Measurements from ENCODE around the gene B3GNT2.
A peak's percentile ranks its signal among the peaks of the same experiment; 100 is the strongest.
"Not testable (repeated sequence)": the region's sequence is repeated elsewhere in the genome, so short reads cannot be mapped to it uniquely, and the experiment has no call there.

The B3GNT2 gene, protein sequence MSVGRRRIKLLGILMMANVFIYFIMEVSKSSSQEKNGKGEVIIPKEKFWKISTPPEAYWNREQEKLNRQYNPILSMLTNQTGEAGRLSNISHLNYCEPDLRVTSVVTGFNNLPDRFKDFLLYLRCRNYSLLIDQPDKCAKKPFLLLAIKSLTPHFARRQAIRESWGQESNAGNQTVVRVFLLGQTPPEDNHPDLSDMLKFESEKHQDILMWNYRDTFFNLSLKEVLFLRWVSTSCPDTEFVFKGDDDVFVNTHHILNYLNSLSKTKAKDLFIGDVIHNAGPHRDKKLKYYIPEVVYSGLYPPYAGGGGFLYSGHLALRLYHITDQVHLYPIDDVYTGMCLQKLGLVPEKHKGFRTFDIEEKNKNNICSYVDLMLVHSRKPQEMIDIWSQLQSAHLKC
- total RNA-seq, result 144 reads per million, percentile 88 among the genes with 10 or more reads in this experiment

DNA sequence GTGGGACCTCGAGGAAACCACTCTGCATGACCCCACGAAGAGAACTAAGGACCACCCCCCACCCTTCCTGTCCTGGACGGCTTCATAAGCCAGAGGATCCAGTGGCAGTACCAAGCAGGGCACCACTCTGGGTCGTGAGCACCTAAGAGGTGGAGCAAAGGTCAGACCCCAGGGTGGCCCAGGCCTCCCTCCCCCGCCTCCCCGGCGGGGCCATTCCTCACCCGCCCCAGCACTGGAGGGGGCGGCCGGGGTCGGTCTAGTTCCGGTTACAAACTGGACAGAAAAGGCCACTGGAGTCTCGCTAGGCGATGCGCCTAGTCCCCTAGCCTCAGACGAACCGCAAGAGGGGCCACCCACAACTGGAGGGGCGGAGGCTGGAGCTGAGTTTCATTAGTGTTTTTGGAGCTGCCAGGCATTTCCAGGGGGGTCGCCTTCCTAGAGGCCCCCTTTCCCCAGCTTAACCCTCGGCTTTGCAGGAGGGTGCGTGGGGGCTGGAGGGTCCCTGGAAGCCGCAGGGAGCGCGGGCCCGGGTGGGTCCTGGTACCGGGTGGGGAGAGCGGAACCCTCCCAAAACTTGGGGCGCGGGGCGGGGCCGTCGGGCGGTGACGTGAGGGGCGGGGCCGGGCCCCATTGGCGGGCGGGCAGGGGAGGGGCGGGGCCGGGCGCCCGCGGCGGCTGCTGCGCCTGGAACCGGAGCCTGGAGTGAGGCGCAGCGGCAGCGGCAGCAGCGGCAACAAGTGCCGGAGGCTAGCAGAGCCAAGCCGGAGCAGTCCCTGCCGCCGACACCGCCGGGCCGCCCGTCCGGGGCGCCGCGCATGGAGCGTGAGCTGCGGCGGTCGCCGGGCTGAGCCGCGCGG, at the start of gene B3GNT2:
Gene B3GNT2 (plus strand): TSS at position 695 of the 857 bp plus-strand sequence. CDS start 26,106 bp downstream, outside the sequence.
- DNase-seq, result peak; percentile 78

DNA sequence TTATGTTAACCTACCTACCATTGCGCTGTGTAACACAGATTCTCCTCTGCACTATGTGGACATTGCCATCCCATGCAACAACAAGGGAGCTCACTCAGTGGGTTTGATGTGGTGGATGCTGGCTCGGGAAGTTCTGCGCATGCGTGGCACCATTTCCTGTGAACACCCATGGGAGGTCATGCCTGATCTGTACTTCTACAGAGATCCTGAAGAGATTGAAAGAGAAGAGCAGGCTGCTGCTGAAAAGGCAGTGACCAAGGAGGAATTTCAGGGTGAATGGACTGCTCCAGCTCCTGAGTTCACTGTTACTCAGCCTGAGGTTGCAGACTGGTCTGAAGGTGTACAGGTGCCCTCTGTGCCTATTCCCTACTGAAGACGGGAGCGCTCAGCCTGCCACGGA, 49.1 kb upstream of the B3GNT2 start:
- DNase-seq, result not testable (repeated sequence)

DNA sequence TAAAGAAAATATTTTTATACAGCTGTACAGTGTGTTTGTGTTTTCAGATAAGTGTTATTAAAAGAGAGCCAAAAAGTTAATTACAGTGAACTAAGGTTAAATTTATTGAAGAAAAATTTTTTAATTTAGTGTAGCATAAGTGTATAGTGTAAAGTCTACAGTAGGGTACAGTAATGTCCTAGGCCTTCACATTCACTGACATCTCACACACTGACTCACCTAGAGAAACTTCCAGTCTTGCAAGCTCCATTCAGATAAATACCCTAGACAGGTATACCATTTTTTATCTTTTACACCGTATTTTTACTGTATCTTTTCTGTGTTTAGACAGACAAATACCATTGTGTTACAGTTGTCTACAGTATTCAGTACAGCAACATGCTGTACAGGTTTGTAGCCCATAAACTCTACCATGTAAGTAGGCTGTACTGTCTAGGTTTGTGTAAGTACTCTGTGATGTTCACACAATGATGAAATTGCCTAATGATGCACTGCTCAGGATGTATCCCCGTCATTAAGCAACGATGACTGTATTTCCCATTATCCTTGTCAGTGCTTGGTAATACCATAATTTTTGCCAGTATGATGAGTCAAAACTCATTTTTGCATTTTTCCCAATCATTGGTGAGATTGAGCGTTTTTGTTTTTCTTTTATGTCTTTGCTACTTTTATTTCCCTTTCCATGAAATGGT, 48.2 kb upstream of the B3GNT2 start:
- no peak for DNase-seq

DNA sequence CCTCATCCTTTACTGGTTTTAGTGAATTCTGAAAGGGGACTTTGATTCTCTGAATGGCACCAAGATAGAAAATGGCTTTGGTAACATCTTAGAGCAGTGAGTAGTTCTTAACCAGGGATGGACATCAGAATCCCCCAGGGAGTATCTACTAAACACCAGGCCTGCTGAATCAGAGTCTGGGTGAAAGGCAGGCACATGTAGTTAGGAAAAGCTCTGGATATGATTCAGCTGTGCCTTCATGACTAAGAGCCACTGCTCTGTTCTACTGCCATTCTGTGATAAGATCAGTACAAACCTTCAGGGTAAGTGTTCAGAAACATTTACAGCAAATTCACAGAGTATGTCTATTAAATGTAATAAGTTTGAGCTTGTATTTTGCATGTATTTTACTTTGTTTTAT, 46.2 kb upstream of the B3GNT2 start:
- no peak for DNase-seq

DNA sequence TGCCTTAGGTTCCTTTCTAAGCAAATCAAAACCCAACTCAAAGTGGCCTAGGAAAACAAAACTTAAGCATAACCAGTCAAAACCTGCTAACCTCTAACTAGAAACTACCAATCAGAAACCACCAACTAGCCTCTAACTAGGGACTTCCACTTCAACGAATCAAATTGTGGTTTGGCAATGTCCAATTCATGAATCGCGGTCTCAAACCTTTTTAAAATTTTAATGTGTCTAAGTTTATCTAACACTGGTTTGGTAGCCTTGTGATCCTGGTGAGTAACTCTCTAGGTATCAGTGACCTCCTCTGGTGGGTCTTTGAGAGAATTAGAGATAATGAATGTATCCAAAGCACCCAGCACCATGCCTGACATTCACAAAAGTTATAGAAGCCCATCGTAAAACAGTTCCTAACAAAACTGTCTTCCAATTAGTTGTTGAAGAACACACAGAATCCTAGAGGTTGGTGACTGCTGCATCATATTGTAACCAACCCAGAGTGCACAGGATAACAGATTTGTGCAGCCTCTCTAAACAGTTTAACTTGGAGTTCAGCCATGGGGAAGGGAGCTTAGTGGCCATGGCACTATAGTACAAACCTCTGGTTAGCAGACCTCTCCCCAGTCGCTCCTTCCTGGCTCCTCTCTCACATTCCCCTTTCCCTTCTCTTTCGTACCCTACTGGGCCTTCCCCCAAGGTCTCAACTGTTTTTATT, 45.2 kb upstream of the B3GNT2 start:
- DNase-seq, result no peak

DNA sequence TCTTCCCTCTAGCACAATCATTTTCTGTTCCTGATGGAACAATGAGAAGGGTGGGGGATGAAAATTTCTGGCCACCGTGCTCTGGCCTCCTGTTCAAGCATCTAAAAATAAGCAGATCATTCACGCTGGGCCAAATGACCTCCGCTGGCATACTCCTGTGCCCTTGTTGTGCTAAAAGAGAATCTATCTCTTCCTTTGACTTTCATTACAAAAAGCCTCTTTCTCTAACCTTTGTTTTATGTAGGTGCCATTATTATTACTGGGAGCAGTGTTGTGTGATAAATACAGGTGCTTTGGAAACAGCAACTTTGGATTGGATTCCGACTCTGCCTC, 44.6 kb upstream of the B3GNT2 start:
- DNase-seq, result no peak

DNA sequence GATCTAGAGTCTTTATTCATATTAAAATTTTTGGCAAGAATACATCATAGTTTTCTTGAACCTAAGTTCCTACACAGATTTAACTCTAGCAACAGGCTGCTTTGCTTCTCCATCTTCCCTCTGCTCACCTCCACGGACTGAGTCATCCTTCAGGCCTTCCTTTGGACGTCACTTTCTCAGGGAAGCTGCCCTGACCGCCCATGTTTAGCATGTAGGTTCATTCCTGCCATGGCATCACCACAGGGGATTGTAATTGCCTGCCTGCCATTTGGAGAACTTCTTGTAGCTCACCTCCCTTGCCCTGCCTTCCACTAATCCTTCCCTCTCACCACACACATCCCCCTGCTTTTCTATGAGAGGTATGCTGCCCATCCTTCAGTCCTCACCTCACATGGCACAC, 43.9 kb upstream of the B3GNT2 start:
- no peak for DNase-seq

DNA sequence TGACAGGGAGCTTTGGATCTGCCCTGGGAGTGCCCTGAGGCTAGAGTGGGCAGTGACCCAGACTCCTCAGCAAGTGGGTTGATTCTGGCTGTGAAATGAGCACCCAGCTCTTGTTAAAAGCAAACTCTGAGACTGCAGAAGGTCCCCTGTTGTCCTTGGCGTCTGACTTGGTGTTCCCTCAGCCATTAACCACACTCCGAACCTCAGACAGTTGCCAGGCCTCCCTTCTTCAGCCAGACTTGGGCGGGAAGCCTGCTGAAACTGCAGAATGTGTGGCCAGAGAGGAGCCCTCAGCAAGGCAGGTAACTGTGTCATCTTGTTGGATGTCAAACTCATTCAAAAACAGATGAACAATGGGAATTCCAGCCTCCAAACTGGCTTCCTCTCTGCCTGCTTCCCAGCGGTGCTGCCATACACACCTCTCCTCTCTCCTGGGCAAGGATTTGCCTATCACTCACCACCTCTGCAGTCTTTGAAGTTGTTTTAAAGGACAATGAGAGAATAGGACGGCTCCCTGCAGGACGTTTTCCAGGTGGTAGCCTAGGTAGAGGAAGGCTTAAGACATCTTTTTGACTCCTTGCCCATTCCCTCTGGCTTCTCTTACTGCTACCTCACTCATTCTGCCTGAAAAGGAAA, 38.9 kb upstream of the B3GNT2 start:
- DNase-seq, result no peak

DNA sequence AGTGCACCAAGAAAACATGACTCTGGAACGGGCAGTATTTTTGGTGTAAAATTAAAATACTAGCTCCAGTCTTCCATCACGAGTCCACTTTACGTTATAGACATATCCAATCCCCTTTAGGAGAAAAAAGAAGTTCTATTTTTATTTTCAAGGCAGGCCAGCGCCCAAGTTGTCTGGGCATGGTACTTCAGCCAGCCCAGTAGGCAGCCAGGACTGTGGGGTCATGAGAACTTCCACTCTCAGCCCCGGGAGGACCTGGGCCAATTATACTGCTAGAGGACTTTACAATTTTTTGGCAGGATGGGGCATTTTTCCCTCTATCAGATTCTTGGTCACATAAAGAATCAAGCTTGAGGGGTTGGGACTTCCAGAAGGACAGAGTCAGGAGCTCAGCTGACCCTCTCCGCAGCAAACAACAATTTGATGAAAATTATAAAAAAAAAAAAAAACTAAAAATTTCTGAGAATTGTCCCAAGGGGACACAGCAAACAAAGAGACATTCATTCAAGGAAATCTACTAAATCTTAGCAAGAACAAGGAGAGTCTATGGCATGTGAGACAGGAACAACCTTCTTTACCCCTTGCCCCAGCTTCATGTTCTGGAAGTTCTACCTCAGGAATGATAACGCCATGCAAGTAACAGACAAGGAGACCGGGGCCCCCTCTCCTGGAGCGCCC, 37.3 kb upstream of the B3GNT2 start:
- DNase-seq, result no peak

DNA sequence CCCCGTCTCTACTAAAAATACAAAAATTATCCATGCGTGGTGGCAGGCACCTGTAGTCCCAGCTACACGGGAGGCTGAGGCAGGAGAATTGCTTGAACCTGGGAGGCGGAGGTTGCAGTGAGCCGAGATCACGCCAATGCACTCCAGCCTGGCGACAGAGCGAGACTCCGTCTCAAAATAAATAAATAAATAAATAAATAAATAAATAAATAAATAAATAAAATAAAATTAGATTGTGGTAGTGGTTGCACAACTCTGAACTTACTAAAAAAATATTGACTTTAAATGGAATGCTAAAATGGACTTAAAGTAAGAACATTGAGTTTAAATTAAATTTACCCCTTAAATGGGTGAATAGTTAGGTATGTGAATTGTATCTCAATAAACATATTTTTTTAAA, 35.2 kb upstream of the B3GNT2 start:
- DNase-seq, result not testable (repeated sequence)

DNA sequence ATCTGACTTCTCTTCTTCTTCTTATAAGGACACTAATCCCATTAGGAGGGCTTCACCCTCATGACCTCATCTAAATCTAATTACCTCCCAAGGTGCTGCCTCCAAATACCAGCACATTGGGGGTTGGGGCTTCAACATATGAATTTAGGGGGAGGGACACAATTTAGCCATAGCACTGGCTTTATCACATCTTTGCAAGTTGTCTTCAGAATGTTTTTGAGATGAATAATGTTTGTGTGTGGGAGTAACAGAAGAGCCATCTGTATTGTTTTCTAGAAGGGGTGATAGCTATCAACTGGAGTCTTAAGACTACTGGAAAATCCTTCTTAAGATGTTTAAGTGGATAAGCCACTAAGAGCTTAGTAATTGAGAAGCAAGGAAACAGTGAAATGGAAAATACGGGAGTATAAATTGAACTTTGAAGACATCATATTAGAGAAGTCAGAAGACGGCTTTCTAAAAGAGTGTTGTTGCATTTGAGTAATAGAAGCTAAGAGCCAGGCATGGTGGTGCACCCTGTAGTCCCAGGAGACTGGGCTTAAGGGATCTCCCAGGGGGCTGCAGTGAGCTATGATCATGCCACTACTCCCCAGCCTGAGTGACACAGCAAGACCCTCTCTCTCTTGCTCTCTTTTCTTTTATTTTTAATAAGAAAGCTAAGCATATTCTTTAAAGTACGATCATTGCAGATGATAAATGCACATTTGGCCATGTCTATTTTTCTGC, 32.6 kb upstream of the B3GNT2 start:
- no peak for DNase-seq

DNA sequence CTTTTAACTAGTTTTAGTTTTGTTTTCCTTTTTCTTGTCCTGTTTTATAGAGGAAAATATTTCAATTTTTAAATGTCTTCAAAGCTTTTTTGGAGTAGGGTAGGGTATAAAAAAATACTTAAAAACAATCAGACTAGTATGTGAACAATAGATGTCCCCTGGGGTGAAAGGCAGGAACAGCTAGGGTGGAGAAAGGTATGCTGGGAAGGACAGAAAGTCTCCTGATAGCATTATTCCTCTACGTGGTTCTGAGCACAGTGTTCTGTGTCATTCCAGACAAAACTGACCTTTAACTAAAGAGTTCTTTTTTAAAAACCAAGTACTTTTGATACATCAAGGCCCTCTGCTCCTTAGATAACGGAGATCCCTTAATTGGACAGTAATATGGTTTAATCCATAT, 32.1 kb upstream of the B3GNT2 start:
- DNase-seq, result no peak

DNA sequence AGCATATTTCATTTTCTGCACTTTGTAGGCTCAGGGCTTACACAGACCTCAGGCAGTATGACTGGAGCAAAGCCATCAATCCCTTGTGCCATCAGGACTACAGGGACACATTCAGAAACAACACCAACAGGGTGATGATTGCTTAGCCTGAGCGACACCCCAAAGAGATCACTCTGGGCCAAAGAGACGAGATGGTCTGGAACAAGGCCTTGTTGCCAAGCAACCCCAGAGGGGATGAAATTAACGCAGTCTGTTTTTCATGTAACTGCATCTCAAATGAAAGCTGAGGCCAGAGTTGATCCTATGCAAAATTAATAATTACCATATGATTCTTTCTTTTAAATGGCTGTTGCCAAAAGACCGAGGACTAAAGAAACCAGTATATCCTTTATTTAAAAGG, 20.2 kb upstream of the B3GNT2 start:
- no peak for DNase-seq

DNA sequence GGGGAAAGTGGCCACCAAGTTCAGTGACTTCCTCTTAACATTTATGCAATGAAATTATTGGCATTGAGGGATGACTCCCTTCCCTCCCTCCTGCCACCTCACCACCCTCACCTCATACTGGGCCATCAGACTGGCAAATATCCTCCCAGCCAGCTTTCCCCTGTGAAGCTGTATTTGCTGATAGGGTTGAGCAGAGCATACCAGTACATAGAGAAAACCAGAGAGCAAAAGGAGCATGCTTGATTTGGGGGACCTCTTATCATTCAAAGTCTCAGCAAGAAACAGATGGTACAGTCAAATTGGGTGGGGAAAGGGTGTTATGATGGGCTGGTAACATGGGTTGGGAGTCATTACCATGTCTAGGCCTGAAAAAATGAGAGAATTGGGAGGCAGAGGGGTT, 19.1 kb upstream of the B3GNT2 start:
- DNase-seq, result no peak

DNA sequence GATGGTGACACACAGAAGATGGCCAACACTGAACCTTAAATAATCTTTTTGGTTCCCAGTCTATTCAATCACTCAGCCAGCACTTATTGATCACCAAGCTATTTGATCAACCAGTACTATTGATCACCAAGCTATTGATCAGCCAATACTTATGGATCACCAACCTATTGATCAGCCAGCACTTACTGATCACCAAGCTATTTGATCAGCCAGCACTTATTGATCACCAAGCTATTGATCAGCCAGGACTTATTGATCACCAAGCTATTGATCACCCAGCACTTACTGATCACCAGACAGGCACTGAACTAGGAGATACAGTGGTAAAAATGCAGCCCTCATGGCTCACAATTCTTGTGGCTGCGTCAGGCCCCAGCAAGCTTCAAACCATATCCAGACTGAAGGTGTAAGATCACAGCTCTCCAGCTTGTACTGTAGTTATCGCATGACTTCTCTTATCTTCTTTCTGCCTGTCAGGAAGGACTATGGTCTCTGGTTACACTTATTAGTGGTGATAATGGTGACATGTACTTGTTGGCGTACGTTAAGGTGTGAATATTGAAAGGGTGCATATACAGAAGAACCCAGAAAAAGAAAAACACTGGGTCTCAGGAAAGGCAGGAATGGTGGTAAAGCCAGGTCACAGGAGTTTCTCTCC, 18.4 kb upstream of the B3GNT2 start:
- no peak for DNase-seq

DNA sequence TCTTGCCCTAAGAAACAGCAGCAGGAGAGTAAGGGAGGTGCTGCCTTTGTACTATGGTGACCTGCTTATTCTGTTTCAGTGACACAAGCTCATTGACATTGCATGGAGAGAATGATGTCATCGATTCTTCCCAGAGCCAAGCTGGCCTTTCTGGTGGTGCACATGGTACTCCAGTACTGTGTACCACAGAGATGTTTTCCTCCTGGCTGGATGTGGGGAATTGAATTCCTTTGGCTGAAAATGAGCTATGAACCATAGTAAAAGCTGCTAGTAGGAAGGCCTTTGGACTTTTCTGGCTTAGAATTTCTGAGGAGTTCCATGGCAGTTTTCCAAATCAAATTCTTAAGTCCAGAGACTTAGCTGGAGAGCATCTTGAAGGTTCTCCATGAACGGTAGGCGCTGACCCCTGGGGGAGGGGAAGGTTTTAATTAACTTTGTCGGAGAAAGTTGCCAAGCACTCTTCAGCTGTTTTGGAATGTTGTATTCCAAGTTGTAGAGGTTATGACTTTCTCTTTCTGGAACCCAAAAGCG, 17.1 kb upstream of the B3GNT2 start:
- no peak for DNase-seq

DNA sequence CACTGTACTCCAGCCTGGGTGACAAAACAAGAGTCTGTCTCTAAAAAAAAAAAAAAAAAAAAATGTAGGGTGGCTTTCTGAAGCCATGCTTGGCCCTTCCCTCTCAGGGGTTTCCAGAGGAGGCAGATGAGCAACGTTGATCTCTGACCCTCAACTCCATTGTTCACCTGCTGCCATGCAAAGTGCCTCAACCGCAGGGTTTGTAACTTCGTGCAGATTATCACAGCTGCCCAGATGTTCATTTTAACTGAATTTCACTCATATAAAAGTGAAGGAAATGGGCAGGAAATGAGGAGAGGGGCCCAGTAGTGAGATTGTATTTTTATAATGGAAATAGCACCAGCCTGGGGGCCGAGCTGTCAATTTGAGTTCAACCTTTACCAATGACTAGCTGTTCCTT, 14.9 kb upstream of the B3GNT2 start:
- DNase-seq, result no peak

DNA sequence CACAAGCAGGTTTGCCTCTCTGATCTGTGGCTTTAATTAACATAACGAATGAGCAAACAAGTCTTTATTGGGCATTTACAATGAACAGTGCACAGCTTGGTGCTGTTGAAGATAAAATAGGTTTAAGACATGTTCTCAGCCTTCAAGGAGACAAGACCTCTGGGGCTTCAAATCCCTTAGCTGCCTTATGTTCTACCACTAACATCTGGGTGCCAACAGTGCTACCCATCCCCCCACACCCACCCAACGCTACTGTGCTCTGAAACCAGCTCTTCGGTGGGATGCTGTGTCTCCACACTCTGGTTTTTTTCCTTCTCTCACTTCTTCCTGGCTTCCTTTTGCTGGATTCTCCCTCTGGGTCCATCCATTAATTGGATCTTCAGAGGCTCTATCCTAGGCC, 14.1 kb upstream of the B3GNT2 start:
- no peak for DNase-seq

DNA sequence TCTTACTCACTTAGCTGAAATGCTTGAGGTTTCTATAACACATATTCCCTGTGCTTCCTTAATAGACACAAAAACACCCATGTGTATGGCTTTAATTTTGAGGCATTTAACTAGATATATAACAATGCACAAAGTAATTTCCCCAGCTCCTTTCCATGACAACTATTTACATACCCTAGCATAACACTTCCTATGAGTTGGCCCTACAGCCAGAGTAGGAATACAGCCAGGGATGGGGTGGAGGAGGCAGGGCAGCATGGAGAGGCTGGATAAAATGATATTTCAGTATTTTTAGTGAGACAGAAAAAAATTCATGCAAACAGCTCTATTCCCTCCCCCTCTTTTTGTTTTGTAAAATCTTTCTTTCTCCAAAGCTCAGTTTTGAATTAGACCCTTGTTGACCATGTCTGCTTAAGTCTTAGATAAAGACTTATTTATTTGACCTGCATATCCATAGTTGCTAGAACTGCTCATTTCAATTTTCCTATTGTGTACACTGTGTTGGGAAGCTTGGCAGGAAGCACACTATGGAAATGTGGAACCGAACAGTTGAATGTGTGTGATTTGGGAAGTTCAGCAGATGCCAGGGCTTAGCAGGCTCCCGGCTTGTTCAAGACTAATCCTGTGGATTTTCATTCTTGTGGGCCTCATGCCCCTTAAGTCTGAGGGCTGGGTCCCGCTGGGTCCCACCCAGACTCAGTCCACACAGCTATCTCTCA, 11.2 kb upstream of the B3GNT2 start:
- DNase-seq, result no peak
